IgD-negative memory B cell (primary cell): Measurements from ENCODE around the gene GPAM. TPM values are rescaled to one million over a fixed set of nuclear protein-coding genes. Genes with fewer than 3 reads are reported as not detected.
"Not testable (repeated sequence)": the region's sequence is repeated elsewhere in the genome, so short reads cannot be mapped to it uniquely, and the experiment has no call there.

Source experiments
- H3K27ac Mint-ChIP-seq, 3 donors: one replicate each; pipeline ENCODE4 v1.8.0; 2020 to 2022; ENCODE audit warnings: mild to moderate bottlenecking in 3 of 3, mixed read lengths in 3 of 3, moderate library complexity in 1 of 3
- H3K27me3 Mint-ChIP-seq: one replicate; pipeline ENCODE4 v1.8.0; 2021; ENCODE audit warnings: mixed read lengths
- H3K36me3 Mint-ChIP-seq: one replicate; pipeline ENCODE4 v1.8.0; 2020; ENCODE audit warnings: mild to moderate bottlenecking, mixed read lengths
- H3K4me1 Mint-ChIP-seq, 3 donors: one replicate each; pipeline ENCODE4 v1.8.0; 2020 to 2022; ENCODE audit warnings: mixed read lengths in 3 of 3, mild to moderate bottlenecking in 1 of 3
- H3K4me3 Mint-ChIP-seq, 4 donors: one replicate each; pipeline ENCODE4 v1.8.0; 2020 to 2022; ENCODE audit warnings: mild to moderate bottlenecking in 4 of 4, mixed read lengths in 4 of 4, moderate library complexity in 3 of 4
- H3K9me3 Mint-ChIP-seq, 3 donors: one replicate each; pipeline ENCODE4 v1.8.0; 2020 to 2021; ENCODE audit warnings: mixed read lengths in 3 of 3, mild to moderate bottlenecking in 1 of 3
- polyA plus RNA-seq: library from polyadenylated mRNA; unstranded; fragments of 300-500 nt; fragmentation: Illumina TruSeq; gene quantifications from one replicate; pipeline ENCODE4 v1.2.3, GENCODE V29; 2021

GPAM gene
- polyA plus RNA-seq, result 2.5 TPM

GRCh38 chr10:112183329-112184051 lies at the start of gene GPAM:
GPAM (minus strand) TSS chr10:112183765; CDS start chr10:112181784, 1,981 bp downstream.
- Mint-ChIP-seq H3K4me1 (peaks cover 0 to 18% (median 11%) of the 10 kb centered on the region in 3 donors), H3K4me3 (peak within 1 kb of the TSS; percentile 81 to 97 (median 92)), H3K36me3 (peaks cover 7% of the 10 kb centered on the region), H3K27ac (peak within 1 kb of the TSS; percentile 70 to 98 (median 96)), H3K27me3 (peaks cover 2% of the 10 kb centered on the region), H3K9me3 (peaks cover 0 to 7% (median 4%) of the 10 kb centered on the region in 3 donors)

- Mint-ChIP-seq H3K27me3 (no peaks in the 10 kb centered on the region), H3K9me3 (peaks cover 0 to 7% (median 0%) of the 10 kb centered on the region in 3 donors), H3K4me1 (peaks cover 13 to 23% (median 19%) of the 10 kb centered on the region in 3 donors), H3K36me3 (no peaks in the 10 kb centered on the region), H3K27ac (peak overlapping the region in 1 of 3 donors; percentile 88), H3K4me3 (peak overlapping the region in 2 of 4 donors; percentile 49 to 73)
Observed at GRCh38 chr10:112232670-112233069, 49.1 kb upstream of the GPAM start.

DNA sequence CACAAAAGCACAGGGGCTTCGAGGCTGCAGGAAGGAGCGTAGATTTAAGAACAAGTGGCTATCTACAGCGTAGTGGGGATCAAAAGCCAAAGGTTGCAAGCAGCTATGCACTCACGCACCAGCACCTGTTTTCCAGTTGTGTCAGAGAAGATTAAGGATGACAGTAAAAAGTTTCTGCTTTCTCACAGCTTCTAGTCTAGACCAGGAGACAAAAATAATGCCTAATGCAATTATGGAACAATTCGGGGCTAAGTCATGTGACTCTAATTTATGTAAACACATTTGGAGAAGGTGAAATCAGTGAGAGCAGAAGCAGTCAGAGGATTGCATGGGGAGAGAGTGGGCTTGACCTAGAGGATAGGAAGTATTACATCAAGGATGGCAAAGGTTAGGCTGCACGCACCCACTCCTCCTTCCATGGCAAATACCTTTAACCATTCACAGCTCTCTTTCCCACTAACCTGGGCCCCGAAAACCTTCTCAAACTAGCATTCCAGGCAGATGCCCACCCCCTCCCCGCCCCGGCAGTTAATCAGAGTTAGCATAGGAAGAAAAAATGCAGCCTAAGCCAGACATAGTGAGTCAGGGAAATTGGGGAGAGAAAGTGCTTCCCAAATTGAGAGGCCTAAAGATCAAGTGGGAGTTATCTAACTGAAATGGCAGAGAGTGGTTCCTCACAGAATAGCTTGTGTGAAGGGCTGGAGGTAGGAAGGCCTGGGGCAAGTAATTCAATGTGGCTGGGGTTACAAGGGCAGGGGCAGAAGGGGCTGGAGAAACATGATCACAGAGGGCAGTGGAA lies 48.2 kb upstream of the GPAM start:
- Mint-ChIP-seq H3K4me3 (peak overlapping the region in 1 of 4 donors; percentile 73), H3K4me1 (peaks cover 13 to 23% (median 19%) of the 10 kb centered on the region in 3 donors)

GRCh38 chr10:112230325-112230988 lies 46.9 kb upstream of the GPAM start:
- Mint-ChIP-seq H3K36me3 (no peaks in the 10 kb centered on the region), H3K9me3 (peaks cover 0 to 3% (median 0%) of the 10 kb centered on the region in 3 donors), H3K4me1 (peaks cover 13 to 23% (median 19%) of the 10 kb centered on the region in 3 donors), H3K4me3 (no peak overlapping the region), H3K27ac (no peak overlapping the region), H3K27me3 (peaks cover 4% of the 10 kb centered on the region)

More for the DNA sequence above, 48.2 kb upstream of the GPAM start:
- Mint-ChIP-seq H3K27me3 (peaks cover 2% of the 10 kb centered on the region), H3K27ac (peak overlapping the region in 1 of 3 donors; percentile 88), H3K36me3 (no peaks in the 10 kb centered on the region), H3K9me3 (no peaks in the 10 kb centered on the region)

GRCh38 chr10:112229901-112230300 lies 46.3 kb upstream of the GPAM start:
- no peaks in the 10 kb centered on the region for H3K36me3 Mint-ChIP-seq
- H3K27ac Mint-ChIP-seq, result no peak overlapping the region
- peaks cover 0 to 3% (median 0%) of the 10 kb centered on the region in 3 donors for H3K9me3 Mint-ChIP-seq
- no peak overlapping the region for H3K4me3 Mint-ChIP-seq
- H3K4me1 Mint-ChIP-seq, result peaks cover 13 to 23% (median 19%) of the 10 kb centered on the region in 3 donors
- H3K27me3 Mint-ChIP-seq, result peaks cover 4% of the 10 kb centered on the region

- Mint-ChIP-seq H3K4me1 (peaks cover 13 to 23% (median 19%) of the 10 kb centered on the region in 3 donors), H3K9me3 (peaks cover 0 to 3% (median 0%) of the 10 kb centered on the region in 3 donors), H3K27me3 (peaks cover 4% of the 10 kb centered on the region), H3K36me3 (no peaks in the 10 kb centered on the region), H3K4me3 (no peak overlapping the region), H3K27ac (no peak overlapping the region)
Observed at GRCh38 chr10:112229096-112229495, 45.5 kb upstream of the GPAM start.

DNA sequence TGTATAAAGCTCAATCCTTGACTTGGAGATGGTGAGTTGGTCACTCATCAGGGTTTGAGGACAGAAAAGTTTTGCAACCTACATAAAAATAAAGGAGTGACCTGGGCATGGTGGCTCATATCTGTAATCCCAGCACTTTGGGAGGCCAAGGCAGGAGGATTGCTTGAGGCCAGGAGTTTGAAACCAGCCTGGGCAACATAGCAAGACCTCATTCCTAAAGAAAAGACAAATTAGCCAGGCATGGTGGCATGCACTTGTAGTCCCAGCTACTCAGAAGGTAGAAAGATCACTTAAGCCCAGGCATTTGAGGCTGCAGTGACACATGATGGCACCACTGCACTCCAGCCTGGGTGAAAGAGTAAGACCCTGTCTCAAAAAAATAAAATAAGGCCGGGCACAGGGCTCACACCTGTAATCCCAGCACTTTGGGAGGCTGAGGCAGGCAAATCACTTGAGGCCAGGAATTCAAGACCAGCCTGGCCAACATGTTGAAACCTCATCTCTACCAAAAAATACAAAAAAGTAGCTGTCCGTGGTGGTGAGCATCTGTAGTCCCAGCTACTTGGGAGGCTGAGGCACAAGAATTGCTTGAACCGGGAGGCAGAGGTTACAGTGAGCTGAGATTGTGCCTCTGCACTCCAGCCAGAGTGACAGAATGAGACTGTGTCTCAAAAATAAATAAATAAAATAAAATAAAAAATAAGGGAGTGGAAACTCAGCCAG lies 45.0 kb upstream of the GPAM start:
- H3K9me3 Mint-ChIP-seq, H3K27me3 Mint-ChIP-seq: not testable (repeated sequence)

GRCh38 chr10:112227331-112227987 lies 43.9 kb upstream of the GPAM start:
- no peaks in the 10 kb centered on the region for H3K36me3 Mint-ChIP-seq
- H3K27ac Mint-ChIP-seq, result no peak overlapping the region
- peaks cover 0 to 3% (median 0%) of the 10 kb centered on the region in 3 donors for H3K9me3 Mint-ChIP-seq
- H3K4me1 Mint-ChIP-seq, result peaks cover 3 to 12% (median 10%) of the 10 kb centered on the region in 3 donors
- peaks cover 4% of the 10 kb centered on the region for H3K27me3 Mint-ChIP-seq
- no peak overlapping the region for H3K4me3 Mint-ChIP-seq

More for the DNA sequence above, 45.0 kb upstream of the GPAM start:
- not testable (repeated sequence) for H3K27ac Mint-ChIP-seq, H3K4me3 Mint-ChIP-seq, H3K36me3 Mint-ChIP-seq
- peaks cover 11 to 22% (median 19%) of the 10 kb centered on the region in 3 donors for H3K4me1 Mint-ChIP-seq

DNA sequence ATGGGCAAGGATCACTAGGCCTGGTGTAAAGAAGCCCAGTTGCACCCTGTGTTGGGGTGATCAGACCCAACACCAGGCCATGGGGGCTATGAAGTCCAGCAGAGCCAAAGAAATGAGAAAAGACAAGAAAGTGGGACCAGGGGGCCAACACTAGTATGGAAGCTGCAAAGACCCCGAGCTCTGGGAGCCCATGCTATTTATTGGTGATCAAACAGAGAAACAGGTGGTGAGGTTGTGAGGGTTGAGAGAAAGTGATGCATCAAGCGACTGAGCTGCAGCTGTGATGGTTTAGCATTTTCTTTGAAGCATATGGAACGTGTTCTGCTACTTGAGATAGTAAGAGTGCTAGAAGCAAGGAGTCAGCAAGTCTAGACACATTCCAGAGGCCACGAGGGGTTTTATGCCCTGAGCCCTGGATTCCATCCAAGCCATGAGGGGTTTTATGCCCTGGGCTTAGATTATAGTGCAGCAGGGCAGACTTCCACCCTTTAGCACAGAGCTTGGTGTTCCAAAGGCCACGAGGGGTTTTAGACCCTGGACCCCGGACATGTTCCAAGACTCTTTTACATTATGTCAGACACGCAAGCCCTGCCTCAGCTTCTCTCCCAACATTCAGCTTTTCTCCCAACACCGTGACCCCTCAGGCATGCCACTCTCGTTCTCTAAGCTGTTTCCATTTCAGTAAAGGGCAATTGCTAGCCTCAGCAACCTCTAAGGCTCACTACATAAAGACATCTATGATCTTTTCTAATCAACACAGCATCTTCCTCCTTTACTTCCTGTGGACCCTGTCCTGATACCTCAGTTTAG lies 43.1 kb upstream of the GPAM start:
- Mint-ChIP-seq H3K27ac (peak overlapping the region in 1 of 3 donors; percentile 63), H3K9me3 (peaks cover 0 to 3% (median 0%) of the 10 kb centered on the region in 3 donors), H3K4me3 (peak overlapping the region in 1 of 4 donors; percentile 61), H3K27me3 (peaks cover 4% of the 10 kb centered on the region), H3K4me1 (peaks cover 3 to 9% (median 8%) of the 10 kb centered on the region in 3 donors), H3K36me3 (no peaks in the 10 kb centered on the region)

DNA sequence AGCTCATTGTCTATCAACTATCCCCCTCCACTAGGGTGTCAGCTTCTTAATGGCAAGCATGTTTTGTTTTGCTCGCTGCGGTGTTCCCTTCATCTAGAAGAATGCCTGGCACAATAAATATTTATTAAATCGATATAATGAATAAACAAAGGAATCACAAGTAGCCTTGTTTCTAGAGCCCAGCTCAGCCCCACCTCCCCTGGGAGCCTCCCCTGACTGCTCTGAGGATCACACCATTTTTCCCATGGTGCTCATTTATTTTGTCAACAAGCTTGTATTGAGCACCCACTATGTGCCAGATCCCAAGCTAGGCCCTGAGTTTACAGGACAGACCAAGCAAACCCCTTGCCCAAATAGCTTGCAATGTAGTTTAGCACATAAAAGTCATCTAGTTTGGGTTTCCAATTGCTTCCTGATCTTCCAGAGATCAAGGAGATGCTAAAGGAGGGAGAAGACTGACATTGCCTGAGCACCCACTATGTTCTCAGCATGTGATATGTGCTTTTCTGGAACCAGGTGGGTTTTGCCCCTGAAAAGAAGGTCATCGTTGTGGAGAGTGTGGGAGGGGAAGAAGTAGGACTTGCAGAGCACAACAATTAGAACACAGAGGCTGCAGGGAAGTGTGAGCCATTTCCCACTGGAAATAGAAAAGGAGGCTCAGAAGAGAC lies 42.3 kb upstream of the GPAM start:
- H3K36me3 Mint-ChIP-seq, result no peaks in the 10 kb centered on the region
- peaks cover 0 to 2% (median under 1%) of the 10 kb centered on the region in 3 donors for H3K4me1 Mint-ChIP-seq
- H3K9me3 Mint-ChIP-seq, result peaks cover 0 to 3% (median 0%) of the 10 kb centered on the region in 3 donors
- H3K27me3 Mint-ChIP-seq, result peaks cover 4% of the 10 kb centered on the region
- no peak overlapping the region for H3K4me3 Mint-ChIP-seq
- peak overlapping the region in 1 of 3 donors; percentile 63 for H3K27ac Mint-ChIP-seq

DNA sequence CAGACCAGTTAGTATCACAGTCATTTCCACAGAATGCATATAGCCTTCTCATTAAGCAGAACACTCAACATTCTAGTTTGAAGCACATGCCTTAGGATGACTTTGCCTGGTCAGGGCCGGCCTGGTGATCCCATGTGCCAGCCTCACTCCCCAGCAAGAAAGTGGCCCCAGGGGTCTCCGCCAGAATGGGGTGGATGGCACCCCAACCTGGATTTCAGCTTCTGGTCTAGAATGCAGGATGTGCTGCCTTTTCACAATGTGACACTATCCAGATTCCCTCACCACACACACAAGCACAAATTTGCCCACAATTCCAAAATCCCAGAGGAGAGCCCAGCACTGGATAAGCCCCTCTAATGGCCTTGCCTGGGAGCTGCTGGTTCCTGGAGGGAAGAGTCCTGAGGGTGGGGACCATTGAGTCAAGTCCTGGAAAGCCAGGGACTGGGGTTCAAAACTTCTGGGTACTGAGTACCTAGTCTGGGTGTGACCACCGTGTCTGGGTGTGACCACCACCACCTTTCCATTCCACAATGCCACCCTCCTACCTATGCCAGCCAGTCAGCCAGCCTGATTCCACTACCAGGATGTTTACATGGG lies 41.5 kb upstream of the GPAM start:
- Mint-ChIP-seq H3K4me1 (no peaks in the 10 kb centered on the region), H3K4me3 (no peak overlapping the region), H3K27ac (no peak overlapping the region), H3K36me3 (peaks cover 1% of the 10 kb centered on the region), H3K9me3 (peaks cover 0 to 5% (median 0%) of the 10 kb centered on the region in 3 donors), H3K27me3 (peaks cover 4% of the 10 kb centered on the region)

DNA sequence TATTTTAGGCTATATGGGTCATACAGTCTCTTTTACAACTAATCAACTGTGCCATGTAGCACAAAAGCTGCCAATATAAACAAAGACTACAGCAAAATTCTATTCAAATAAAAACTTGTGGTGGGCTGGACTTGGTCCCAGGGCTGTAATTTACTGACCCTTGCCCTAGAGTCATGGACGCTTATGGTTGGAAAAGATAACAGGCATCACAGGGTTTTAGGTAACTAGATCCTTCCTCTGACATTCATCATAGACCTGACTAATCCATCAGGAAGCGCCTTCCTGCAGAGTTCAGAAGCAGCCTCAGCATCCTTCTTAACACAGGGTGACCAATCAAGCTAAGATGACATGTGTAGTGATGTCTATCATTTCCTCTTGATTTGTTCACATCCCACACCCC lies 40.2 kb upstream of the GPAM start:
- peaks cover 4% of the 10 kb centered on the region for H3K27me3 Mint-ChIP-seq
- peaks cover 0 to 5% (median 0%) of the 10 kb centered on the region in 3 donors for H3K9me3 Mint-ChIP-seq
- H3K4me1 Mint-ChIP-seq, result no peaks in the 10 kb centered on the region
- H3K36me3 Mint-ChIP-seq, result peaks cover 1% of the 10 kb centered on the region
- H3K4me3 Mint-ChIP-seq, result no peak overlapping the region
- no peak overlapping the region for H3K27ac Mint-ChIP-seq
